ENCODE results near the gene NAA38. TPM values are rescaled to one million over a fixed set of nuclear protein-coding genes. Genes with fewer than 3 reads are reported as not detected.
"Not testable (repeated sequence)": the region's sequence is repeated elsewhere in the genome, so short reads cannot be mapped to it uniquely, and the experiment has no call there.

The NAA38 gene
- total RNA-seq, 2 experiments from 2014 or later, result 15.4 to 16.3 TPM

GRCh38 chr17:7814969-7815368 lies 42.4 kb downstream of the NAA38 start:
- DNase-seq (no peak), ATAC-seq (ENCODE audit: poor library complexity) (no peak)
- Histone ChIP-seq H3K9me3 (ENCODE audit: control insufficient read depth in 1 of 2, insufficient read depth in 1 of 2, low read length in 2 of 2) (no peaks in the 10 kb centered on the region), H3K36me3 (ENCODE audit: insufficient read depth, low read length) (no peaks in the 10 kb centered on the region), H3K27ac (ENCODE audit: low read depth in 1 of 2, low read length in 2 of 2) (no peak overlapping the region), H3K4me3 (ENCODE audit: low read length) (no peak overlapping the region), H3K27me3 (ENCODE audit: control insufficient read depth in 1 of 2, insufficient read depth in 2 of 2, low read length in 2 of 2) (no peaks in the 10 kb centered on the region), H3K4me1 (ENCODE audit: insufficient read depth, low read length) (no peaks in the 10 kb centered on the region)
- Mint-ChIP-seq H3K27me3 (no peaks in the 10 kb centered on the region), H3K9me3 (no peaks in the 10 kb centered on the region), H3K36me3 (ENCODE audit: low read depth) (no peaks in the 10 kb centered on the region), H3K4me3 (no peak overlapping the region), H3K27ac (no peak overlapping the region), H3K4me1 (ENCODE audit: low read depth) (peaks cover 10% of the 10 kb centered on the region)
- ChIA-PET POLR2A (no interaction called here), CTCF (interaction anchor here (1.6 kb wide), 1 partner anchor 187 kb away, joined by 3 read pairs; no protein-coding TSS in a partner anchor)
- no peak for TF ChIP-seq CTCF (IDR thresholded peaks at IDR 0.05)
- intact Hi-C loops (cut with DNase I, micrococcal nuclease), result loop anchor here in 1 of 2 experiments (10.0 kb wide), 1 partner anchor 70 kb away; no protein-coding TSS in a partner anchor

- intact Hi-C loops (cut with DNase I, micrococcal nuclease), result loop anchor here in 1 of 2 experiments (10.0 kb wide), 1 partner anchor 66 kb away; no protein-coding TSS in a partner anchor
- Mint-ChIP-seq H3K27me3 (peaks cover 11% of the 10 kb centered on the region), H3K4me3 (no peak overlapping the region), H3K36me3 (ENCODE audit: low read depth) (no peaks in the 10 kb centered on the region), H3K4me1 (ENCODE audit: low read depth) (peaks cover 10% of the 10 kb centered on the region), H3K9me3 (no peaks in the 10 kb centered on the region), H3K27ac (no peak overlapping the region)
- TF ChIP-seq CTCF (IDR thresholded peaks at IDR 0.05), result no peak
- Histone ChIP-seq H3K4me3 (ENCODE audit: low read length) (no peak overlapping the region), H3K27ac (ENCODE audit: low read depth in 1 of 2, low read length in 2 of 2) (no peak overlapping the region), H3K4me1 (ENCODE audit: insufficient read depth, low read length) (no peaks in the 10 kb centered on the region), H3K9me3 (ENCODE audit: control insufficient read depth in 1 of 2, insufficient read depth in 1 of 2, low read length in 2 of 2) (no peaks in the 10 kb centered on the region), H3K27me3 (ENCODE audit: control insufficient read depth in 1 of 2, insufficient read depth in 2 of 2, low read length in 2 of 2) (no peaks in the 10 kb centered on the region), H3K36me3 (ENCODE audit: insufficient read depth, low read length) (no peaks in the 10 kb centered on the region)
- DNase-seq (no peak), ATAC-seq (ENCODE audit: poor library complexity) (no peak)
- POLR2A ChIA-PET, result no interaction called here
- CTCF ChIA-PET, result no interaction called here
Measured at GRCh38 chr17:7811251-7811650, 46.1 kb downstream of the NAA38 start.

GRCh38 chr17:7809791-7810343 lies 47.5 kb downstream of the NAA38 start:
- ATAC-seq (ENCODE audit: poor library complexity); H3K27me3 ChIP-seq (ENCODE audit: control insufficient read depth in 1 of 2, insufficient read depth in 2 of 2, low read length in 2 of 2); H3K4me1 ChIP-seq (ENCODE audit: insufficient read depth, low read length); H3K36me3 ChIP-seq (ENCODE audit: insufficient read depth, low read length); DNase-seq; H3K9me3 ChIP-seq (ENCODE audit: control insufficient read depth in 1 of 2, insufficient read depth in 1 of 2, low read length in 2 of 2); H3K36me3 Mint-ChIP-seq (ENCODE audit: low read depth); H3K4me3 ChIP-seq (ENCODE audit: low read length); H3K4me1 Mint-ChIP-seq (ENCODE audit: low read depth); H3K27ac ChIP-seq (ENCODE audit: low read depth in 1 of 2, low read length in 2 of 2); H3K4me3 Mint-ChIP-seq; CTCF ChIA-PET; POLR2A ChIA-PET; H3K9me3 Mint-ChIP-seq; H3K27ac Mint-ChIP-seq: not testable (repeated sequence)
- intact Hi-C loops (cut with DNase I, micrococcal nuclease), result loop anchor here in 1 of 2 experiments (10.0 kb wide), 1 partner anchor 65 kb away; no protein-coding TSS in a partner anchor
- H3K27me3 Mint-ChIP-seq, result peaks cover 17% of the 10 kb centered on the region

All from CD4-positive, alpha-beta T cell (primary cell).